ENCODE results near the gene AARS1.
A peak's percentile ranks its signal among the peaks of the same experiment; 100 is the strongest.
"Not testable (repeated sequence)": the region's sequence is repeated elsewhere in the genome, so short reads cannot be mapped to it uniquely, and the experiment has no call there.

AARS1 gene

GRCh38 chr16:70295634-70296033 is 6.3 kb upstream of the AARS1 start:
- no peaks in the 10 kb centered on the region for H3K27me3 ChIP-seq (ENCODE audit: insufficient read depth, low read depth)
- H3K9ac ChIP-seq: no peak overlapping the region
- no peak for TF ChIP-seq CTCF (conservative IDR thresholded peaks at IDR 0.05; ENCODE audit: low read depth, low read length)
- H3K79me2 ChIP-seq (ENCODE audit: insufficient read depth, low read depth): no peaks in the 10 kb centered on the region
- no peak overlapping the region for H3K27ac ChIP-seq
- H4K20me1 ChIP-seq (ENCODE audit: insufficient read depth): no peaks in the 10 kb centered on the region
- H3K36me3 ChIP-seq (ENCODE audit: insufficient read depth): no peaks in the 10 kb centered on the region
- peaks cover 4% of the 10 kb centered on the region for H3K4me1 ChIP-seq (ENCODE audit: low read depth, poor library complexity, severe bottlenecking)
- H3K4me2 ChIP-seq: no peak overlapping the region
- no peak overlapping the region for H3K4me3 ChIP-seq (IDR thresholded peaks at IDR 0.05; ENCODE audit: insufficient read depth, low read depth, low read length)
- no peak overlapping the region for H2AFZ ChIP-seq (ENCODE audit: low read depth)

GRCh38 chr16:70294385-70295025 is 5.2 kb upstream of the AARS1 start:
- TF ChIP-seq CTCF (conservative IDR thresholded peaks at IDR 0.05; ENCODE audit: low read depth, low read length): no peak

GRCh38 chr16:70292148-70292547 is 2.8 kb upstream of the AARS1 start:
- not testable (repeated sequence) for H3K4me3 ChIP-seq (IDR thresholded peaks at IDR 0.05; ENCODE audit: insufficient read depth, low read depth, low read length); H4K20me1 ChIP-seq (ENCODE audit: insufficient read depth); H3K27me3 ChIP-seq (ENCODE audit: insufficient read depth, low read depth); H3K4me2 ChIP-seq; H3K9ac ChIP-seq; H3K27ac ChIP-seq; H2AFZ ChIP-seq (ENCODE audit: low read depth); H3K36me3 ChIP-seq (ENCODE audit: insufficient read depth)
- Histone ChIP-seq H3K79me2 (ENCODE audit: insufficient read depth, low read depth) (peaks cover 20% of the 10 kb centered on the region), H3K4me1 (ENCODE audit: low read depth, poor library complexity, severe bottlenecking) (peaks cover 13% of the 10 kb centered on the region)

More at GRCh38 chr16:70294385-70295025, 5.2 kb upstream of the AARS1 start:
- no peaks in the 10 kb centered on the region for H3K79me2 ChIP-seq (ENCODE audit: insufficient read depth, low read depth)
- H3K27ac ChIP-seq: no peak overlapping the region
- no peaks in the 10 kb centered on the region for H4K20me1 ChIP-seq (ENCODE audit: insufficient read depth)
- no peak overlapping the region for H3K4me2 ChIP-seq
- H3K9ac ChIP-seq: no peak overlapping the region
- H2AFZ ChIP-seq (ENCODE audit: low read depth): no peak overlapping the region
- H3K4me3 ChIP-seq (IDR thresholded peaks at IDR 0.05; ENCODE audit: insufficient read depth, low read depth, low read length): no peak overlapping the region
- no peaks in the 10 kb centered on the region for H3K36me3 ChIP-seq (ENCODE audit: insufficient read depth)
- H3K27me3 ChIP-seq (ENCODE audit: insufficient read depth, low read depth): no peaks in the 10 kb centered on the region
- H3K4me1 ChIP-seq (ENCODE audit: low read depth, poor library complexity, severe bottlenecking): peaks cover 6% of the 10 kb centered on the region

- Histone ChIP-seq H3K4me2 (no peak overlapping the region), H3K27ac (no peak overlapping the region), H2AFZ (ENCODE audit: low read depth) (no peak overlapping the region)
Measured at GRCh38 chr16:70290949-70291519, 1.7 kb upstream of the AARS1 start.

GRCh38 chr16:70287304-70287971 is 1.9 kb downstream of the AARS1 start:
- Histone ChIP-seq H3K27ac (peak overlapping the region; percentile 82; the same call in 1 of the 2 replicates), H3K79me2 (ENCODE audit: insufficient read depth, low read depth) (peaks cover 66% of the 10 kb centered on the region), H3K4me1 (ENCODE audit: low read depth, poor library complexity, severe bottlenecking) (peaks cover 26% of the 10 kb centered on the region), H3K4me2 (peak overlapping the region; percentile 64), H3K9ac (peak overlapping the region; percentile 87; the same call in 1 of the 2 replicates)
- H3K4me3 ChIP-seq (IDR thresholded peaks at IDR 0.05; ENCODE audit: insufficient read depth, low read depth, low read length); H3K36me3 ChIP-seq (ENCODE audit: insufficient read depth); H3K27me3 ChIP-seq (ENCODE audit: insufficient read depth, low read depth); H2AFZ ChIP-seq (ENCODE audit: low read depth); H4K20me1 ChIP-seq (ENCODE audit: insufficient read depth): not testable (repeated sequence)

More at GRCh38 chr16:70290949-70291519, 1.7 kb upstream of the AARS1 start:
- Histone ChIP-seq H3K9ac (no peak overlapping the region), H3K79me2 (ENCODE audit: insufficient read depth, low read depth) (peaks cover 31% of the 10 kb centered on the region), H4K20me1 (ENCODE audit: insufficient read depth) (no peaks in the 10 kb centered on the region), H3K4me1 (ENCODE audit: low read depth, poor library complexity, severe bottlenecking) (peaks cover 13% of the 10 kb centered on the region), H3K4me3 (IDR thresholded peaks at IDR 0.05; ENCODE audit: insufficient read depth, low read depth, low read length) (no peak overlapping the region), H3K27me3 (ENCODE audit: insufficient read depth, low read depth) (no peaks in the 10 kb centered on the region), H3K36me3 (ENCODE audit: insufficient read depth) (no peaks in the 10 kb centered on the region)
- TF ChIP-seq CTCF (conservative IDR thresholded peaks at IDR 0.05; ENCODE audit: low read depth, low read length): no peak

All from KMS-11 (cell line).